ENCODE measurements around the gene STX1B.

DNA sequence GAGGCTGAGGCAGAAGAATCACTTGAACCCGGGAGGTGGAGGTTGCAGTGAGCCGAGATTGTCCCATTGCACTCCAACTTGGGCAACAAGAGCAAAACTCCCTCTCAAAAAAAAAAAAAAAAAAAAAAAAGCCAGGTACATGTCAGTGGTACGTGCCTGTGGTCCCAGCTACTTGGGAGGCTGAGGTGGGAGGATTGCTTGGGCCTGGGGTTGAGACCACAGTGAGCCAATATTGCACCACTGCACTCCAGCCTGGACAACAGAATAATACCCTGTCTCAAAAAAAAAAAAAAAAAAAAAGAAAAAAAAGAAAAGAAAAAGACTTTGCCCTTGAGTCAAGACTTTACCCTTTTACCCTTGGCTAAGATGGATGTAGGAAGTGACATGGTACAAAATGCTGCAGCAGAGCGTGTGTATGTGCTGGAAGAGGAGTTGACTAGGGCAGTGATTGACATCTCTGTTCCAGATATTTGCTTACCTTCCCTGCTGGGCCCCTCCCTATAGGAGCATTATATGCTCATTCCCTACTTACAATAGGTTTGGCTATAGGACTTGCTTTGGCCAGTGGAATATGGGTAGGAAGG is 33.6 kb upstream of the STX1B start:
- TF ChIP-seq POLR2AphosphoS5 (IDR thresholded peaks at IDR 0.05; ENCODE audit: low read depth, low read length) (no peak), SIN3A (IDR thresholded peaks at IDR 0.05; ENCODE audit: borderline replicate concordance, insufficient read depth, low read length) (no peak), TAF1 (IDR thresholded peaks at IDR 0.05; ENCODE audit: borderline replicate concordance, insufficient read depth, low read length) (no peak), FOXP2 (optimal IDR thresholded peaks at IDR 0.05; ENCODE audit: borderline replicate concordance, extremely low read depth, extremely low read length, insufficient read depth) (no peak)
- TF ChIP-seq, protein P1, sequence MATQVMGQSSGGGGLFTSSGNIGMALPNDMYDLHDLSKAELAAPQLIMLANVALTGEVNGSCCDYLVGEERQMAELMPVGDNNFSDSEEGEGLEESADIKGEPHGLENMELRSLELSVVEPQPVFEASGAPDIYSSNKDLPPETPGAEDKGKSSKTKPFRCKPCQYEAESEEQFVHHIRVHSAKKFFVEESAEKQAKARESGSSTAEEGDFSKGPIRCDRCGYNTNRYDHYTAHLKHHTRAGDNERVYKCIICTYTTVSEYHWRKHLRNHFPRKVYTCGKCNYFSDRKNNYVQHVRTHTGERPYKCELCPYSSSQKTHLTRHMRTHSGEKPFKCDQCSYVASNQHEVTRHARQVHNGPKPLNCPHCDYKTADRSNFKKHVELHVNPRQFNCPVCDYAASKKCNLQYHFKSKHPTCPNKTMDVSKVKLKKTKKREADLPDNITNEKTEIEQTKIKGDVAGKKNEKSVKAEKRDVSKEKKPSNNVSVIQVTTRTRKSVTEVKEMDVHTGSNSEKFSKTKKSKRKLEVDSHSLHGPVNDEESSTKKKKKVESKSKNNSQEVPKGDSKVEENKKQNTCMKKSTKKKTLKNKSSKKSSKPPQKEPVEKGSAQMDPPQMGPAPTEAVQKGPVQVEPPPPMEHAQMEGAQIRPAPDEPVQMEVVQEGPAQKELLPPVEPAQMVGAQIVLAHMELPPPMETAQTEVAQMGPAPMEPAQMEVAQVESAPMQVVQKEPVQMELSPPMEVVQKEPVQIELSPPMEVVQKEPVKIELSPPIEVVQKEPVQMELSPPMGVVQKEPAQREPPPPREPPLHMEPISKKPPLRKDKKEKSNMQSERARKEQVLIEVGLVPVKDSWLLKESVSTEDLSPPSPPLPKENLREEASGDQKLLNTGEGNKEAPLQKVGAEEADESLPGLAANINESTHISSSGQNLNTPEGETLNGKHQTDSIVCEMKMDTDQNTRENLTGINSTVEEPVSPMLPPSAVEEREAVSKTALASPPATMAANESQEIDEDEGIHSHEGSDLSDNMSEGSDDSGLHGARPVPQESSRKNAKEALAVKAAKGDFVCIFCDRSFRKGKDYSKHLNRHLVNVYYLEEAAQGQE (IDR thresholded peaks at IDR 0.05; ENCODE audit: insufficient read depth in 1 of 2, low read depth in 2 of 2, low read length in 2 of 2), result no peak
